Pancreas (tissue), 10 donors: ENCODE measurements around the gene NEU2. TPM values are rescaled to one million over a fixed set of nuclear protein-coding genes. Genes with fewer than 3 reads are reported as not detected.

Source experiments
- ATAC-seq, 4 donors: fragments of 200-7000 bp; cut with Tn5 transposase; one replicate each; pipeline versions ENCODE4 v1.8.0 to v1.9.1; 2020; ENCODE audit warnings: mild to moderate bottlenecking in 4 of 4, moderate library complexity in 4 of 4
- DNase-seq, 6 donors: peaks; one replicate each; pipeline ENCODE4 v3.0.0-alpha.2; 2020
- FAIRE-seq: peaks from 2 replicates; lab custom pipeline; 2012; peaks lifted over from hg19 to GRCh38; lab: Jason Lieb, UNC
- H3K27ac ChIP-seq, 4 donors: fragments of 200-600 bp; sonication (generic); 1 replicate in 3 of 4; 2 replicates in 1 of 4; pipeline versions ENCODE4 v1.5.0 to v1.8.0; 2020
- H3K27me3 ChIP-seq, 4 donors: fragments of 200-600 bp; one replicate each; pipeline ENCODE4 v1.8.0; 2021
- H3K36me3 ChIP-seq, 3 donors: fragments of 200-600 bp; sonication (generic) in 1 of 3; one replicate each; pipeline versions ENCODE4 v1.5.0 to v1.8.0; 2020 to 2021
- H3K4me1 ChIP-seq, 3 donors: fragments of 200-600 bp; one replicate each; pipeline ENCODE4 v1.8.0; 2021
- H3K4me3 ChIP-seq, 4 donors: fragments of 200-600 bp; sonication (generic) in 2 of 4; one replicate each; pipeline versions ENCODE4 v1.5.0 to v1.8.0; 2020 to 2021
- H3K9me3 ChIP-seq, 4 donors: fragments of 200-600 bp; one replicate each; pipeline ENCODE4 v1.8.0; 2021
- WGBS, 2 donors: extraction: QIAGEN DNeasy Blood & Tissue Kit; methylation state at CpG; one replicate each; pipeline ENCODE4 v1.1.7; 2013; 5-methylcytosine and 5-hydroxymethylcytosine counted together
- intact Hi-C, 3 donors: fragments of 100-400 bp; cut with DNase I; formaldehyde crosslinking; loops; one replicate each; pipeline versions ENCODE4 v1.11.1 to v1.14.2; 2022
- polyA plus RNA-seq, 2 donors: library from polyadenylated mRNA; stranded (reverse); fragments of 200-250 nt; gene quantifications; one replicate each; pipeline ENCODE4 v1.2.3, GENCODE V29; 2013
- total RNA-seq, 6 donors: library from RNA; stranded (reverse); fragmentation: NEBNext Ultra II Directional in 4 of 6; extraction: Animal tissue kit (Norgen Biotek cat#: 25700) in 4 of 6; gene quantifications; one replicate each; pipeline versions ENCODE4 v1.2.1 to v1.2.4, GENCODE V29; 2021 to 2023
- TF ChIP-seq, protein P1 (sequence below), 4 donors: fragments of 200-600 bp; sonication (generic) in 3 of 4; IDR thresholded peaks; one replicate each; pipeline versions ENCODE4 v1.5.0 to v1.8.0; 2021; ENCODE audit warnings: antibody characterized with exemption in 4 of 4
- donor health status: healthy with polysubstance abuse.
- donor health status: DM: no; HTN: no; CAD: no; lungs with moderate emphysema.
- donor health status: DM: no; HTN: no; CAD: no.
- donor health status: control.
- donor health status: control.
- donor health status: Bipolar disorder and iron deficiency.
- donor health status: DM: yes; HTN: yes; CAD: no.
- donor health status: DM: no; HTN: no; CAD: no.
- donor health status: DM: no; HTN: no; CAD: no.
- donor health status: DM: yes; HTN: yes; CAD: no.

Gene NEU2
- total and polyA plus RNA-seq, 8 donors, result not detected

DNA sequence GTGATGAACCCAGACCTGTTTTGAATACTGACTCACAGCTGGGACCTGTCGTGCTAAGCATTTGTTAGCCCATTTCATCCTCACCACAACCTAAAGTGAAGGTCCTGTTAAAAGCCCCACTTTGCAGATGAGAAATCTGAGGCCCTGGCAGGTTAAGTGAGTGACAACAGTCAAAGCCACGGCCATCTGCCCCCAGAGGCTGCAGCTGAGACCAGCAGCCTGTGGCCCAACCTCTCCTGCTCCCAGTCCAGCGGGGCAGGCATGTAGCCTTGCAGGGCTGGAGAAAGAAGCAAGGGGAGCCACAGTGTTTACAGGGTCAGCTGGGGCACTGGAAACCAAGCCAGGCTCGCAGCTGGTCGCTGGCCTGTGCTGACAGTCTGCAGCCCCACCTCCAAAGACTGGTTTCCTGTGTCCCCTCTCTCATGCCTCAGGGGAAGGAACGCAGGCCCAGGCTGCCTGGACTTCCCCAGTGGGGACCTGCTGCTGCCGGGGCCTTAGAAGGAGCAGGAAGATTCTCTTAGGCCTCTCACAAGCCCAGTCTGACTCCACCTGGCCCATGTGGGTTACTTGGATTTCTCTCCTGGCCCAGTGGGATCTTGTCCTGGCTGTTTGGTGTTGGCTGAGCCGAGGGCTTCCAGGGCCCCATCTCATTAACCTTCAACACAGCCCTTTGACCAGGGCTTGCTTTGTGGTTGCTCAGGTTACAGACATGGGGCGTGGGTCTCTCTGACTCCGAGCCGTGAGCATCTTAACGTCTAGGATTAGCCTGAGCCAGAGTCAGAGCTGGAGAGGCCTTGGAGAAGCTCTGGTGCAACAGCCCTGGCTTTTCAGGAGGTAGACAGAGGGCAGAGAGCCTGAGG is 29.3 kb downstream of the NEU2 start:
- FAIRE-seq (no peak), ATAC-seq (peak in 3 of 4 donors; percentile 32 to 61 (median 51)), DNase-seq (peak in 1 of 6 donors; percentile 53)
- H3K9me3 ChIP-seq, result no peaks in the 10 kb centered on the region
- intact Hi-C loops, result no loop called here
- peak overlapping the region in 1 of 4 donors; percentile 41 for H3K4me3 ChIP-seq
- peak overlapping the region in 2 of 4 donors; percentile 12 to 31 for H3K27ac ChIP-seq
- WGBS, 2 donors, result 53 to 57% methylated on average over 12 of the region's 12 CpGs
- TF ChIP-seq, protein P1, sequence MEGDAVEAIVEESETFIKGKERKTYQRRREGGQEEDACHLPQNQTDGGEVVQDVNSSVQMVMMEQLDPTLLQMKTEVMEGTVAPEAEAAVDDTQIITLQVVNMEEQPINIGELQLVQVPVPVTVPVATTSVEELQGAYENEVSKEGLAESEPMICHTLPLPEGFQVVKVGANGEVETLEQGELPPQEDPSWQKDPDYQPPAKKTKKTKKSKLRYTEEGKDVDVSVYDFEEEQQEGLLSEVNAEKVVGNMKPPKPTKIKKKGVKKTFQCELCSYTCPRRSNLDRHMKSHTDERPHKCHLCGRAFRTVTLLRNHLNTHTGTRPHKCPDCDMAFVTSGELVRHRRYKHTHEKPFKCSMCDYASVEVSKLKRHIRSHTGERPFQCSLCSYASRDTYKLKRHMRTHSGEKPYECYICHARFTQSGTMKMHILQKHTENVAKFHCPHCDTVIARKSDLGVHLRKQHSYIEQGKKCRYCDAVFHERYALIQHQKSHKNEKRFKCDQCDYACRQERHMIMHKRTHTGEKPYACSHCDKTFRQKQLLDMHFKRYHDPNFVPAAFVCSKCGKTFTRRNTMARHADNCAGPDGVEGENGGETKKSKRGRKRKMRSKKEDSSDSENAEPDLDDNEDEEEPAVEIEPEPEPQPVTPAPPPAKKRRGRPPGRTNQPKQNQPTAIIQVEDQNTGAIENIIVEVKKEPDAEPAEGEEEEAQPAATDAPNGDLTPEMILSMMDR (IDR thresholded peaks at IDR 0.05), result no peak
- H3K36me3 ChIP-seq, result no peaks in the 10 kb centered on the region
- no peaks in the 10 kb centered on the region for H3K4me1 ChIP-seq
- no peaks in the 10 kb centered on the region for H3K27me3 ChIP-seq

- intact Hi-C loops, result no loop called here
- ATAC-seq (peak in 2 of 4 donors; percentile 13 to 16), DNase-seq (no peak), FAIRE-seq (no peak)
- Histone ChIP-seq H3K4me1 (no peaks in the 10 kb centered on the region), H3K27ac (peak overlapping the region in 1 of 4 donors; percentile 27), H3K9me3 (no peaks in the 10 kb centered on the region), H3K27me3 (no peaks in the 10 kb centered on the region), H3K4me3 (peak overlapping the region in 1 of 4 donors; percentile 41), H3K36me3 (no peaks in the 10 kb centered on the region)
- 85 to 89% methylated on average over 4 of the region's 4 CpGs for WGBS, 2 donors
- TF ChIP-seq, protein P1 (IDR thresholded peaks at IDR 0.05), result no peak
Observed at GRCh38 chr2:233062451-233062850, 30.0 kb downstream of the NEU2 start.

DNA sequence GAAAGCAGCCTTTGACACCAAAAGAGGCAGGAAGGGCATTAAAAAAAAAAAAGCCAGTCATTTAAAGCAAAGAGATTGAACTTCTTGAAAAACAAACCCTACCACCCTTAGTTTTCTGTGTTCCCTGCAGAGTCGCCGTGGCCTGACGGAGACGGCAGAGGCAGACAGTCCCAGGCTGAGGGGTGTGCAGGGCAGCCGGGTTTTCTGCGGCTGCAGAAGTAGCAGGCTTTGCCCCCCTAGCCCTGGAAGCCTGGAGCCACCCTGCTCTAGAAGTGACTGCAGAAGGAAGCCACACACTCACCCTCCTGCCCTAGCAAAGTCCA is 30.4 kb downstream of the NEU2 start:
- Histone ChIP-seq H3K27ac (no peak overlapping the region), H3K27me3 (no peaks in the 10 kb centered on the region), H3K4me1 (no peaks in the 10 kb centered on the region), H3K4me3 (no peak overlapping the region), H3K36me3 (no peaks in the 10 kb centered on the region), H3K9me3 (no peaks in the 10 kb centered on the region)
- TF ChIP-seq, protein P1 (IDR thresholded peaks at IDR 0.05), result no peak
- 81 to 86% methylated on average over 6 of the region's 6 CpGs for WGBS, 2 donors
- intact Hi-C loops, result no loop called here
- ATAC-seq, result no peak
- DNase-seq, result no peak
- FAIRE-seq, result no peak

DNA sequence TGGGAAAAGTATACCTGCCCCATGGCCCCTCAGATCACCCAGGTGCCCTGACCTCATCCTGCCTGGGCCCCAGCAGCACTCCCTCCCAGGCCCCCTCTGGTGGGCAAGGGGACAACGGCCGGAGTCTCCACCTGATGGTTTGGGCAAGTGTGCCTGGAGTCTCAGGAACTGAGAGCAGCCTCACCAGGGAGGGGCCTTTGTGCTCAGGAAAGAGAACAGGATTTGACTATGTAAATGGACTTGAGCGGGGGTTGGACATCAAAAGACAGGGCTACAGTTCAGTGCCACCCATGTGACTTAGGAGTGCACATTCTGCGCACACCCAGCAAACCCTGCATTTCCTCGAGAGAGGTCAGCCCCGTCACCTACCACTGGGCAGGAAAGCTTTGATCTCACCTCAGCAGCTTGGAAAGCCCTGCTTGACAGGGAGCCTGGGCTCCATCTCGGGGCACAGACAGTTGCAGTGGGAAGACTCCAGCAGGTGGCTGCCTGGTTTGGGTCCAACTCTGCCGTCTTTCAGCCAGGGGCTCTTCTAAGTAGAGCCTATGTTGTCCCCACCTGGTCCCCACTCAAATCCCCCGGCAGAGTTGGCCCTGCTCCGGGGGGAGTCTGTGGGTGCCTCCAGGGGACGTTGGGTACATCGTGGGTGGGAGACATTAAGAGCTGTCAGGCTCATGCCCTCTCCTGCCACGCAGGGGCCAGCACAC is 30.9 kb downstream of the NEU2 start:
- Histone ChIP-seq H3K36me3 (no peaks in the 10 kb centered on the region), H3K9me3 (no peaks in the 10 kb centered on the region), H3K4me3 (no peak overlapping the region), H3K4me1 (no peaks in the 10 kb centered on the region), H3K27me3 (no peaks in the 10 kb centered on the region), H3K27ac (no peak overlapping the region)
- intact Hi-C loops, result no loop called here
- ATAC-seq (peak in 2 of 4 donors; percentile 9 to 31), FAIRE-seq (no peak), DNase-seq (peak in 1 of 6 donors; percentile 36)
- TF ChIP-seq, protein P1 (IDR thresholded peaks at IDR 0.05), result no peak
- WGBS, 2 donors, result 74 to 80% methylated on average over 13 of the region's 13 CpGs
